Measurements from ENCODE around the gene AMOT. TPM values are rescaled to one million over a fixed set of nuclear protein-coding genes. Genes with fewer than 3 reads are reported as not detected.

The AMOT gene
- total and polyA plus RNA-seq, 10 of the 15 experiments (the other 5 are each of a cell fraction or from before 2014, with no cell fraction given) = 0.92 to 14.5 (median 2.9) TPM

- TF ChIP-seq BCL3 (IDR thresholded peaks at IDR 0.05; ENCODE audit: borderline replicate concordance, insufficient read depth, low read depth, low read length, poor library complexity, severe bottlenecking) = no peak
- TF ChIP-seq E4F1 (IDR thresholded peaks at IDR 0.05; ENCODE audit: borderline replicate concordance, partially characterized antibody) = no peak
- TF ChIP-seq HDAC2 (IDR thresholded peaks at IDR 0.05) = no peak
- no peak for TF ChIP-seq SRF (IDR thresholded peaks at IDR 0.05; ENCODE audit: low read depth in 2 of 2, low read length in 2 of 2)
- no peak for TF ChIP-seq HDGF (IDR thresholded peaks at IDR 0.05)
- peak; percentile 85; the same call in 1 of the 2 replicates for TF ChIP-seq TBL1XR1 (IDR thresholded peaks at IDR 0.05; ENCODE audit: low read depth, low read length)
- no peak for TF ChIP-seq CHD2 (IDR thresholded peaks at IDR 0.05; ENCODE audit: borderline replicate concordance, low read depth, low read length)
- 0 out of 2 replicates have a peak, but pooled peaks have one; percentile 6 for TF ChIP-seq JUNB (IDR thresholded peaks at IDR 0.05)
- no peak for TF ChIP-seq BCLAF1 (IDR thresholded peaks at IDR 0.05)
- no peak for TF ChIP-seq SIX5 (IDR thresholded peaks at IDR 0.05; ENCODE audit: low read depth, low read length, severe bottlenecking)
- TF ChIP-seq ZNF217 (IDR thresholded peaks at IDR 0.05) = no peak
- TF ChIP-seq SMAD1 (IDR thresholded peaks at IDR 0.05; ENCODE audit: low read depth, partially characterized antibody) = no peak
- TF ChIP-seq PML (IDR thresholded peaks at IDR 0.05; ENCODE audit: low read length) = no peak; the same call in 1 of the 2 replicates
- TF ChIP-seq RELB (IDR thresholded peaks at IDR 0.05; ENCODE audit: low read depth) = no peak
- peak; percentile 46 for TF ChIP-seq IKZF1 (conservative IDR thresholded peaks at IDR 0.05)
- no peak for TF ChIP-seq USF1 (IDR thresholded peaks at IDR 0.05; ENCODE audit: borderline replicate concordance, extremely low read length, insufficient read depth, low read depth, low read length)
- TF ChIP-seq MEF2B (IDR thresholded peaks at IDR 0.05; ENCODE audit: partially characterized antibody, poor library complexity, severe bottlenecking) = peak; percentile 73
Measured at GRCh38 chrX:112851161-112851779, 10.6 kb upstream of the AMOT start (continued).
